Bronchial epithelial cell (primary cell): ENCODE results near the gene FAT4. TPM values are rescaled to one million over a fixed set of nuclear protein-coding genes. Genes with fewer than 3 reads are reported as not detected.

Experiments
- DNase-seq: peaks from one replicate; pipeline ENCODE4 v3.0.0-alpha.2; 2010; ENCODE audit warnings: low read depth
- FAIRE-seq: peaks from 2 replicates; lab custom pipeline; 2011; peaks lifted over from hg19 to GRCh38; lab: Jason Lieb, UNC
- H3K27me3 ChIP-seq: 2 replicates; pipeline ENCODE4 v1.5.1; 2011; ENCODE audit warnings: low read length; ENCODE audit not compliant: control insufficient read depth, insufficient read depth
- H3K36me3 ChIP-seq: 2 replicates; pipeline ENCODE4 v1.5.1; 2011; ENCODE audit warnings: low read length; ENCODE audit not compliant: control insufficient read depth, insufficient read depth
- H3K4me3 ChIP-seq: 2 replicates; pipeline ENCODE4 v1.5.1; 2011; ENCODE audit warnings: mild to moderate bottlenecking, low read depth, low read length, control low read depth
- CTCF ChIP-seq: IDR thresholded peaks from 2 replicates; pipeline ENCODE4 v1.5.1; 2011; ENCODE audit warnings: mild to moderate bottlenecking, moderate library complexity, low read length, control low read depth, inconsistent platforms; ENCODE audit not compliant: insufficient read depth, severe bottlenecking
- total RNA-seq: library from RNA; depleted of rRNA; stranded (reverse); fragments of >200 nt; gene quantifications from 2 replicates; pipeline ENCODE4 v1.2.1, GENCODE V29; 2014

The FAT4 gene
- total RNA-seq, 1 donor from 2014 or later, result 2.1 TPM

DNA sequence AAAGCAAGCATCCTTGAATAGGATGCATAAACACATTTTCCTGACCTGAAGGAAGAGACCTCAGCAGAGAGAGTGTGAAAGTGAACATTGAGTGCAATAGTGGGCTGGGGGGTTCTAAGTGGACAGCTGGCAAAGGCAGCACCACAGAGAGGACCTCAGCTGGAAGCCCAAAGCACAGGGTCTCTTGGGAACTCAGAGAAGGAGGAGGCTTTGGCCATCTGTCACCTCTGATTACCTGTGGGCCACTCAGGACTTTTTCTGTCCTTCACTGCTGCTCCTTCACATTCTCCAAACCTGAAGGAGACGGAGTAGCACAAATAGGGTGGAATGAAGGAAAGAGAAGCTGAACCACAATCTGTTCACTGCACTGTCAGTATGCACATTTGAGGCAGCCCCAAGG lies 37.9 kb upstream of the FAT4 start:
- DNase-seq, result no peak
- no peak for FAIRE-seq

DNA sequence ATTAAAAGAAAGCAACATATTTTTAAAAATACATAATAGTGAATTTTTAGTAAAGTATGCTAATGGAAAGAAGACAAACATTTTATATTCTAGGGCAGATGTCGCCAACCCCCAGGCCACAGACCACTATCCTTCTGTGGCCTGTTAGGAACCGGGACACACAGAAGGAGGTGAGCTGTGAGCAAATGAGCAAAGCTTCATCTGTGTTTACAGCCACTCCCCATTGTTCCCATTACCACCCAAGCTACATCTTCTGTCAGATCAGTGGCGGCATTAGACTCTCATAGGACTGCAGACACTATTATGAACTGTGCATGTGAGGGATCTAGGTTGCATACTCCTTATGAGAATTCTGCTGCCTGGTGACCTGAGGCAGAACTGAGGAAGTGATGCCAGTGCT lies 37.0 kb upstream of the FAT4 start:
- FAIRE-seq (peak; percentile 36), DNase-seq (no peak)
- Histone ChIP-seq H3K36me3 (no peaks in the 10 kb centered on the region), H3K4me3 (no peak overlapping the region), H3K27me3 (no peaks in the 10 kb centered on the region)
- no peak for TF ChIP-seq CTCF

More for the DNA sequence above, 37.9 kb upstream of the FAT4 start:
- no peak for TF ChIP-seq CTCF
- H3K4me3 ChIP-seq, result no peak overlapping the region
- no peaks in the 10 kb centered on the region for H3K27me3 ChIP-seq
- H3K36me3 ChIP-seq, result no peaks in the 10 kb centered on the region

DNA sequence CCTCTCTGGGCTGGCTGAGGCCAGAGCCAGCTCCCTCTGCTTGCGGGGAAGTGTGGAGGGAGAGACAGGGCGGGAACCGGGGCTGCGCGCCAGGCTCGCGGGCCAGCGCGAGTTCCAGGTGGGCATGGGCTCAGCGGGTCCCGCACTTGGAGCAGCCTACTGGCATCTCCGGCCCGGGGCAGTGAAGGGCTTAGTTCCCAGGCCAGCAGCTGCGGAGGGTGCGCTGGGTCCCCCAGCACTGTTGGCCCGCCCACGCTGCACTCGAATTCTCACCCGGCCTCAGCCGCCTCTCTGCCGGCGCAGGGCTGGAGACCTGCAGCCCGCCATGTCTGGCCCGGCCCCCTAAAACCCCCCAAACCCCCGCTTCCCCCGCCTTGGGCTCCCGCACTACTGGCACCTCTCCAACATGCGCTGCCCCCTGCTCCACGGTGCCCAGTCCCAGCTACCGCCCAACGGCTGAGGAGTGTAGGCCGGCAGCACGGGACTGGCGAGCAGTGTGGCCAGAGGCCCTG lies 33.8 kb upstream of the FAT4 start:
- FAIRE-seq (no peak), DNase-seq (no peak)
- H3K27me3 ChIP-seq, result no peaks in the 10 kb centered on the region
- H3K4me3 ChIP-seq, result no peak overlapping the region
- TF ChIP-seq CTCF, result no peak
- no peaks in the 10 kb centered on the region for H3K36me3 ChIP-seq

- DNase-seq (peak; percentile 56), FAIRE-seq (no peak)
- Histone ChIP-seq H3K27me3 (no peaks in the 10 kb centered on the region), H3K36me3 (no peaks in the 10 kb centered on the region), H3K4me3 (no peak overlapping the region)
- peak; percentile 14 for TF ChIP-seq CTCF
These were observed 31.0 kb upstream of the FAT4 start for GRCh38 chr4:125283707-125284279.

GRCh38 chr4:125297116-125297515 lies 17.6 kb upstream of the FAT4 start:
- no peak overlapping the region for H3K4me3 ChIP-seq
- DNase-seq (no peak), FAIRE-seq (no peak)
- H3K27me3 ChIP-seq, result no peaks in the 10 kb centered on the region
- no peaks in the 10 kb centered on the region for H3K36me3 ChIP-seq
- no peak for TF ChIP-seq CTCF

DNA sequence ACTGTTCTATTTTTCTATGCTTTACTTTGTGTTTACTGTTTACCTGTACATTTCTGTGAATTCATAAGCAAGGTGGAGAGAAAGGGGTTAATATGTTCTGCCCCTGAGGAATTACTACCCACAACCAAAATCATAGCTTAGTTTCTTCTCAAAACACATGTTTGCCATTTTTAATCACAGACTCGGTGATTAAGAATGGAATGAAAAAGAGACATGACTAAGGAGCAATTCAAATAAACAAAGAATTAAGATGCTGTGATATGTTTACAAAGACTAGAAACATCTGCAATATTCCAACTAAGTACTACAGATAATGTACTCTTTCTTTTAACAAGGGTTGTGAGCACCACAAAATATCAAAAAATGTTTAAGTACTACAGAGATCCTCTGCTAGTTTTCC lies 11.7 kb upstream of the FAT4 start:
- FAIRE-seq, result no peak
- H3K4me3 ChIP-seq, result no peak overlapping the region
- no peak for TF ChIP-seq CTCF
- DNase-seq, result no peak
- H3K36me3 ChIP-seq, result no peaks in the 10 kb centered on the region
- no peaks in the 10 kb centered on the region for H3K27me3 ChIP-seq
